Mammary epithelial cell (primary cell): ENCODE measurements around the gene PREX1.

Experiments
- CTCF ChIP-seq, 2 donors: IDR thresholded peaks in 1 of 2; conservative IDR thresholded peaks in 1 of 2; 2 replicates each; pipeline ENCODE4 v1.5.1; 2011 to 2012; ENCODE audit warnings: inconsistent platforms in 2 of 2, low read length in 2 of 2, mild to moderate bottlenecking in 2 of 2, control low read depth in 1 of 2, low read depth in 1 of 2; ENCODE audit not compliant: insufficient read depth in 1 of 2; ENCODE audit errors: extremely low read depth in 1 of 2
- EZH2 ChIP-seq: IDR thresholded peaks from 2 replicates; pipeline ENCODE4 v1.6.1; 2012; ENCODE audit warnings: low read length, inconsistent platforms, borderline replicate concordance

DNA sequence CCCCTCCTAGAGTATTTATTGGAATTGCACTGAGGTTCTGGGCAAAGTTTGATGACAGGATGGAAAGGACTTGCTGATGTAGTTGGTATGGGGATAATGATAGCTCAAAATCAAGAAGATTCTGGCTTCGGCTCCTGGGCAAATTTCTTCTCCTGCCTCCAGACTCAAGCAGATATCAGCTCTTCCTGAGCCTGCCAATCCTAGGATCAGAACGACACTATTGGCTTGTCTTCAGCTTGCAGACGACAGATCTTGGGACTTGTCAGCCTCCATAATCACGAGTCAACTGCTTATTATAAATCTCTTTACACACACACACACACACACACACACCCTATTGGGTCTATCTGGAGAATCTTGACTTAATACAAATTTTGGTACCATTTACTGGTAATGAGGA, 131.1 kb downstream of the PREX1 start:
- TF ChIP-seq CTCF (conservative IDR thresholded peaks at IDR 0.05 in 1 of 2, IDR thresholded peaks at IDR 0.05 in 1 of 2; ENCODE audit: extremely low read depth in 1 of 2, insufficient read depth in 1 of 2, low read depth in 1 of 2, low read length in 2 of 2) (no peak), EZH2 (no peak)
